Mammary epithelial cell (primary cell): ENCODE data around the gene COBL.

Experiments used
- EZH2 ChIP-seq: IDR thresholded peaks from 2 replicates; pipeline ENCODE4 v1.6.1; 2012; ENCODE audit warnings: low read length, inconsistent platforms, borderline replicate concordance
- TF ChIP-seq, protein P1 (sequence below), 2 donors: IDR thresholded peaks in 1 of 2; conservative IDR thresholded peaks in 1 of 2; 2 replicates each; pipeline ENCODE4 v1.5.1; 2011 to 2012; ENCODE audit warnings: inconsistent platforms in 2 of 2, low read length in 2 of 2, mild to moderate bottlenecking in 2 of 2, control low read depth in 1 of 2, low read depth in 1 of 2; ENCODE audit not compliant: insufficient read depth in 1 of 2; ENCODE audit errors: extremely low read depth in 1 of 2

- TF ChIP-seq EZH2, result no peak
- TF ChIP-seq, protein P1, sequence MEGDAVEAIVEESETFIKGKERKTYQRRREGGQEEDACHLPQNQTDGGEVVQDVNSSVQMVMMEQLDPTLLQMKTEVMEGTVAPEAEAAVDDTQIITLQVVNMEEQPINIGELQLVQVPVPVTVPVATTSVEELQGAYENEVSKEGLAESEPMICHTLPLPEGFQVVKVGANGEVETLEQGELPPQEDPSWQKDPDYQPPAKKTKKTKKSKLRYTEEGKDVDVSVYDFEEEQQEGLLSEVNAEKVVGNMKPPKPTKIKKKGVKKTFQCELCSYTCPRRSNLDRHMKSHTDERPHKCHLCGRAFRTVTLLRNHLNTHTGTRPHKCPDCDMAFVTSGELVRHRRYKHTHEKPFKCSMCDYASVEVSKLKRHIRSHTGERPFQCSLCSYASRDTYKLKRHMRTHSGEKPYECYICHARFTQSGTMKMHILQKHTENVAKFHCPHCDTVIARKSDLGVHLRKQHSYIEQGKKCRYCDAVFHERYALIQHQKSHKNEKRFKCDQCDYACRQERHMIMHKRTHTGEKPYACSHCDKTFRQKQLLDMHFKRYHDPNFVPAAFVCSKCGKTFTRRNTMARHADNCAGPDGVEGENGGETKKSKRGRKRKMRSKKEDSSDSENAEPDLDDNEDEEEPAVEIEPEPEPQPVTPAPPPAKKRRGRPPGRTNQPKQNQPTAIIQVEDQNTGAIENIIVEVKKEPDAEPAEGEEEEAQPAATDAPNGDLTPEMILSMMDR (conservative IDR thresholded peaks at IDR 0.05 in 1 of 2, IDR thresholded peaks at IDR 0.05 in 1 of 2; ENCODE audit: extremely low read depth in 1 of 2, insufficient read depth in 1 of 2, low read depth in 1 of 2, low read length in 2 of 2), result no peak
These were observed 33.9 kb upstream of the COBL start for GRCh38 chr7:51350546-51350896.
